ENCODE measurements around the gene ATAT1. TPM values are rescaled to one million over a fixed set of nuclear protein-coding genes. Genes with fewer than 3 reads are reported as not detected.

Gene ATAT1
- total RNA-seq, 2 experiments from 2014 or later = 4.1 to 5.2 TPM

- no peaks in the 10 kb centered on the region for H3K27me3 Mint-ChIP-seq
- peak overlapping the region; percentile 60 to 98 for H3K27ac ChIP-seq (ENCODE audit: low read depth in 1 of 2, low read length in 2 of 2)
- no peaks in the 10 kb centered on the region for H3K27me3 ChIP-seq (ENCODE audit: control insufficient read depth in 1 of 2, insufficient read depth in 2 of 2, low read length in 2 of 2)
- no peak for TF ChIP-seq CTCF (IDR thresholded peaks at IDR 0.05)
- intact Hi-C loops (cut with DNase I, micrococcal nuclease) = loop anchor here in 1 of 2 experiments (5.0 kb wide), 1 partner anchor 403 kb away; no protein-coding TSS in a partner anchor
- no peaks in the 10 kb centered on the region for H3K9me3 Mint-ChIP-seq
- ATAC-seq (ENCODE audit: poor library complexity) (no peak), DNase-seq (peak in 11 of 14 experiments; percentile 39 to 72 (median 64))
- no peaks in the 10 kb centered on the region for H3K9me3 ChIP-seq (ENCODE audit: control insufficient read depth in 1 of 2, insufficient read depth in 1 of 2, low read length in 2 of 2)
- H3K4me1 ChIP-seq (ENCODE audit: insufficient read depth, low read length) = peaks cover 54% of the 10 kb centered on the region
- peak overlapping the region; percentile 98 for H3K4me3 Mint-ChIP-seq
- H3K36me3 Mint-ChIP-seq (ENCODE audit: low read depth) = peaks cover 66% of the 10 kb centered on the region
- H3K4me3 ChIP-seq (ENCODE audit: low read length) = peak overlapping the region; percentile 99
- H3K36me3 ChIP-seq (ENCODE audit: insufficient read depth, low read length) = peaks cover 20% of the 10 kb centered on the region
- peak overlapping the region; percentile 94 for H3K27ac Mint-ChIP-seq
- ChIA-PET POLR2A (interaction anchor here (0.6 to 8.1 kb wide), 7 partner anchors 28 to 142 kb away, joined by 3 to 381 read pairs (median 4); partner anchors contain the start of genes MDC1 and TUBB), CTCF (interaction anchor here (15.4 kb wide), 1 partner anchor 39 kb away, joined by 526 read pairs; the partner anchor contains the start of genes MDC1 and TUBB)
- H3K4me1 Mint-ChIP-seq (ENCODE audit: low read depth) = peaks cover 59% of the 10 kb centered on the region
Observed at GRCh38 chr6:30684386-30685156, 57.9 kb downstream of the ATAT1 start.

- Histone ChIP-seq H3K36me3 (ENCODE audit: insufficient read depth, low read length) (peaks cover 12% of the 10 kb centered on the region), H3K4me1 (ENCODE audit: insufficient read depth, low read length) (peaks cover 54% of the 10 kb centered on the region), H3K27me3 (ENCODE audit: control insufficient read depth in 1 of 2, insufficient read depth in 2 of 2, low read length in 2 of 2) (no peaks in the 10 kb centered on the region), H3K4me3 (ENCODE audit: low read length) (peak overlapping the region; percentile 99), H3K9me3 (ENCODE audit: control insufficient read depth in 1 of 2, insufficient read depth in 1 of 2, low read length in 2 of 2) (no peaks in the 10 kb centered on the region), H3K27ac (ENCODE audit: low read depth in 1 of 2, low read length in 2 of 2) (peak overlapping the region; percentile 60 to 98)
- CTCF ChIA-PET = interaction anchor here (1.4 to 15.4 kb wide), 2 partner anchors 38 to 62 kb away, joined by 3 to 526 read pairs; partner anchors contain the start of genes MDC1 and TUBB
- Mint-ChIP-seq H3K4me3 (peak overlapping the region; percentile 98), H3K36me3 (ENCODE audit: low read depth) (peaks cover 58% of the 10 kb centered on the region), H3K27ac (peak overlapping the region; percentile 94), H3K27me3 (no peaks in the 10 kb centered on the region), H3K4me1 (ENCODE audit: low read depth) (peaks cover 59% of the 10 kb centered on the region), H3K9me3 (no peaks in the 10 kb centered on the region)
- DNase-seq = peak in 4 of 14 experiments; percentile 44 to 59 (median 48)
- TF ChIP-seq CTCF (IDR thresholded peaks at IDR 0.05) = no peak
- POLR2A ChIA-PET = interaction anchor here (0.7 to 8.1 kb wide), 6 partner anchors 27 to 222 kb away, joined by 3 to 381 read pairs (median 4); partner anchors contain the start of genes MDC1, MRPS18B, PPP1R10 and TUBB
- intact Hi-C loops (cut with DNase I, micrococcal nuclease) = no loop called here
- no peak for ATAC-seq (ENCODE audit: poor library complexity)
Observed at GRCh38 chr6:30685157-30686008, 58.7 kb downstream of the ATAT1 start.

All from CD4-positive, alpha-beta T cell (primary cell).